DND-41 (cell line): ENCODE data around the gene DHRS11.

Experiments used
- ATAC-seq: fragments of 200-7000 bp; cut with Tn5 transposase; 3 replicates; pipeline ENCODE4 v1.9.1; 2021; ENCODE audit warnings: low read depth; ENCODE audit not compliant: insufficient read depth
- DNase-seq: peaks from one replicate; pipeline ENCODE4 v3.0.0-alpha.2; 2020
- H2AFZ ChIP-seq: 2 replicates; pipeline ENCODE4 v1.6.0; 2012; ENCODE audit warnings: low read depth, low read length
- H3K27ac ChIP-seq: 2 replicates; pipeline ENCODE4 v1.5.1; 2012; ENCODE audit warnings: low read length, inconsistent platforms
- H3K27me3 ChIP-seq: fragments of 200-600 bp; sonication (generic); 2 replicates; pipeline ENCODE4 v1.6.0; 2012; ENCODE audit warnings: low read length, mild to moderate bottlenecking, inconsistent platforms; ENCODE audit not compliant: insufficient read depth, poor library complexity
- H3K36me3 ChIP-seq: 2 replicates; pipeline ENCODE4 v1.5.1; 2012; ENCODE audit warnings: low read length, inconsistent platforms; ENCODE audit not compliant: insufficient read depth
- H3K4me1 ChIP-seq: 2 replicates; pipeline ENCODE4 v1.5.1; 2012; ENCODE audit warnings: mild to moderate bottlenecking, low read length; ENCODE audit not compliant: insufficient read depth
- H3K4me2 ChIP-seq: 2 replicates; pipeline ENCODE4 v1.6.0; 2012; ENCODE audit warnings: mild to moderate bottlenecking, moderate library complexity, low read length, inconsistent platforms; ENCODE audit not compliant: insufficient read depth
- H3K4me3 ChIP-seq, 2 experiments: fragments of 200-600 bp in 1 of 2; shearing (Covaris generic) in 1 of 2; 2 replicates each; pipeline ENCODE4 v1.5.1; 2012 to 2016; ENCODE audit warnings: inconsistent platforms in 2 of 2, low read length in 2 of 2, mild to moderate bottlenecking in 2 of 2, low read depth in 1 of 2, moderate library complexity in 1 of 2
- H3K79me2 ChIP-seq: 2 replicates; pipeline ENCODE4 v1.6.0; 2012; ENCODE audit warnings: low read length, inconsistent platforms; ENCODE audit not compliant: insufficient read depth
- H3K9ac ChIP-seq: 2 replicates; pipeline ENCODE4 v1.6.0; 2012; ENCODE audit warnings: low read depth, mild to moderate bottlenecking, inconsistent platforms, low read length, moderate library complexity
- H3K9me3 ChIP-seq: 2 replicates; pipeline ENCODE4 v1.5.1; 2012; ENCODE audit warnings: low read length, moderate library complexity, mild to moderate bottlenecking, inconsistent platforms; ENCODE audit not compliant: insufficient read depth, severe bottlenecking
- H4K20me1 ChIP-seq: 2 replicates; pipeline ENCODE4 v1.6.0; 2012; ENCODE audit warnings: low read length; ENCODE audit not compliant: insufficient read depth
- CTCF ChIP-seq: IDR thresholded peaks from 2 replicates; pipeline ENCODE4 v1.5.1; 2012; ENCODE audit warnings: borderline replicate concordance, low read length, moderate library complexity, mild to moderate bottlenecking; ENCODE audit not compliant: poor library complexity, severe bottlenecking; ENCODE audit errors: extremely low read depth
- EZH2 ChIP-seq: IDR thresholded peaks from 3 replicates; pipeline ENCODE4 v1.6.1; 2012; ENCODE audit warnings: borderline replicate concordance, low read depth, mild to moderate bottlenecking, moderate library complexity, low read length, inconsistent platforms; ENCODE audit not compliant: severe bottlenecking

The DHRS11 gene

GRCh38 chr17:36600936-36601302, 9.2 kb downstream of the DHRS11 start:
- DNase-seq: no peak
- peaks cover 41% of the 10 kb centered on the region for H3K4me1 ChIP-seq
- peak overlapping the region; percentile 95 for H2AFZ ChIP-seq
- TF ChIP-seq CTCF (no peak), EZH2 (no peak)
- peak overlapping the region; percentile 81 for H3K27ac ChIP-seq
- no peaks in the 10 kb centered on the region for H3K9me3 ChIP-seq
- H3K36me3 ChIP-seq: 0 out of 2 replicates have a peak, but pooled peaks cover 8% of the 10 kb centered on the region
- H3K79me2 ChIP-seq: peaks cover 30% of the 10 kb centered on the region
- peaks cover 16% of the 10 kb centered on the region; the same call in 1 of the 2 replicates for H4K20me1 ChIP-seq
- peak overlapping the region; percentile 98 for H3K4me2 ChIP-seq
- peak; percentile 37; the same call in 2 of the 3 replicates for ATAC-seq
- H3K27me3 ChIP-seq: no peaks in the 10 kb centered on the region
- H3K9ac ChIP-seq: peak overlapping the region; percentile 57
- peak overlapping the region; percentile 63 to 69; a peak in 3 of 4 replicates for H3K4me3 ChIP-seq

GRCh38 chr17:36601303-36602029, 9.8 kb downstream of the DHRS11 start, which contains the start of gene MRM1:
Gene MRM1, plus strand, starts transcription at chr17:36601583. Its CDS starts 228 bp downstream, at chr17:36601811.
- ATAC-seq (peak; percentile 84), DNase-seq (peak; percentile 91)
- Histone ChIP-seq H4K20me1 (peaks cover 18% of the 10 kb centered on the region; the same call in 1 of the 2 replicates), H3K27ac (peak within 1 kb of the TSS; percentile 81), H3K9me3 (no peaks in the 10 kb centered on the region), H3K79me2 (peaks cover 35% of the 10 kb centered on the region), H2AFZ (peak within 1 kb of the TSS; percentile 95), H3K27me3 (no peaks in the 10 kb centered on the region), H3K4me2 (peak within 1 kb of the TSS; percentile 98), H3K4me1 (peaks cover 41% of the 10 kb centered on the region), H3K4me3 (peak within 1 kb of the TSS; percentile 63 to 69), H3K36me3 (0 out of 2 replicates have a peak, but pooled peaks cover 8% of the 10 kb centered on the region), H3K9ac (peak within 1 kb of the TSS; percentile 57)
- TF ChIP-seq CTCF: peak; percentile 30
- TF ChIP-seq EZH2: no peak

GRCh38 chr17:36602030-36602748, 10.5 kb downstream of the DHRS11 start:
- DNase-seq (peak; percentile 21), ATAC-seq (peak; percentile 6; the same call in 2 of the 3 replicates)
- Histone ChIP-seq H3K79me2 (peaks cover 35% of the 10 kb centered on the region), H3K9ac (peak overlapping the region; percentile 57), H2AFZ (peak overlapping the region; percentile 95), H3K27ac (peak overlapping the region; percentile 11), H3K36me3 (0 out of 2 replicates have a peak, but pooled peaks cover 8% of the 10 kb centered on the region), H3K27me3 (no peaks in the 10 kb centered on the region), H3K4me1 (peaks cover 41% of the 10 kb centered on the region), H4K20me1 (peaks cover 18% of the 10 kb centered on the region; the same call in 1 of the 2 replicates), H3K4me3 (peak overlapping the region; percentile 63 to 69), H3K4me2 (peak overlapping the region; percentile 98), H3K9me3 (no peaks in the 10 kb centered on the region)
- TF ChIP-seq EZH2 (no peak), CTCF (no peak)
